RWPE2 (cell line): ENCODE data around the gene RPTOR.
A peak's percentile ranks its signal among the peaks of the same experiment; 100 is the strongest.

ENCODE experiments used
- ATAC-seq: fragments of 200-7000 bp; cut with Tn5 transposase; 3 replicates; pipeline ENCODE4 v1.9.1; 2021; ENCODE audit warnings: low read depth
- DNase-seq: peaks from one replicate; pipeline ENCODE4 v3.0.0-alpha.2; 2020; ENCODE audit warnings: low spot score
- H3K27ac ChIP-seq: fragments of 450-650 bp; 2 replicates; pipeline ENCODE4 v1.5.1; 2017; ENCODE audit warnings: mild to moderate bottlenecking; ENCODE audit not compliant: poor library complexity, severe bottlenecking
- H3K27me3 ChIP-seq: fragments of 250-450 bp; sonication (Bioruptor Pico); 2 replicates; pipeline ENCODE4 v1.5.1; 2021; ENCODE audit warnings: mild to moderate bottlenecking, moderate library complexity; ENCODE audit not compliant: insufficient read depth, poor library complexity, severe bottlenecking
- H3K36me3 ChIP-seq: fragments of 250-450 bp; sonication (Bioruptor Pico); 2 replicates; pipeline ENCODE4 v1.5.1; 2020; ENCODE audit warnings: low read depth, mild to moderate bottlenecking, moderate library complexity
- H3K4me1 ChIP-seq: fragments of 250-450 bp; sonication (Bioruptor Pico); 2 replicates; pipeline ENCODE4 v1.5.1; 2021; ENCODE audit warnings: mild to moderate bottlenecking, moderate library complexity; ENCODE audit not compliant: insufficient read depth, poor library complexity, severe bottlenecking
- H3K4me3 ChIP-seq: fragments of 250-450 bp; sonication (Bioruptor Pico); 2 replicates; pipeline ENCODE4 v1.5.1; 2021; ENCODE audit warnings: mild to moderate bottlenecking, moderate library complexity; ENCODE audit not compliant: severe bottlenecking
- H3K9me3 ChIP-seq: fragments of 250-450 bp; sonication (Bioruptor Pico); 2 replicates; pipeline ENCODE4 v1.5.1; 2021; ENCODE audit warnings: mild to moderate bottlenecking, moderate library complexity; ENCODE audit not compliant: severe bottlenecking
- CTCF ChIP-seq: fragments of 450-650 bp; IDR thresholded peaks from one replicate; pipeline ENCODE4 v1.5.1; 2017; ENCODE audit warnings: mild to moderate bottlenecking, moderate library complexity; ENCODE audit not compliant: poor library complexity, severe bottlenecking

Gene RPTOR

GRCh38 chr17:80929449-80929848, 384.8 kb downstream of the RPTOR start:
- Histone ChIP-seq H3K4me3 (no peak overlapping the region), H3K4me1 (no peaks in the 10 kb centered on the region), H3K9me3 (no peaks in the 10 kb centered on the region), H3K27ac (no peak overlapping the region), H3K27me3 (no peaks in the 10 kb centered on the region), H3K36me3 (peaks cover 30% of the 10 kb centered on the region)
- no peak for ATAC-seq
- peak; percentile 28 for DNase-seq
- no peak for TF ChIP-seq CTCF

GRCh38 chr17:80930335-80931279, 386.0 kb downstream of the RPTOR start:
- Histone ChIP-seq H3K27me3 (no peaks in the 10 kb centered on the region), H3K9me3 (no peaks in the 10 kb centered on the region), H3K27ac (no peak overlapping the region), H3K4me1 (no peaks in the 10 kb centered on the region), H3K36me3 (peaks cover 24% of the 10 kb centered on the region), H3K4me3 (no peak overlapping the region)
- DNase-seq (no peak), ATAC-seq (no peak)
- TF ChIP-seq CTCF: no peak

GRCh38 chr17:80931421-80932265, 387.0 kb downstream of the RPTOR start:
- Histone ChIP-seq H3K4me3 (no peak overlapping the region), H3K36me3 (peaks cover 16% of the 10 kb centered on the region), H3K9me3 (no peaks in the 10 kb centered on the region), H3K4me1 (no peaks in the 10 kb centered on the region), H3K27ac (no peak overlapping the region), H3K27me3 (no peaks in the 10 kb centered on the region)
- ATAC-seq (no peak), DNase-seq (no peak)
- no peak for TF ChIP-seq CTCF

- H3K36me3 ChIP-seq: peaks cover 23% of the 10 kb centered on the region
- H3K4me3 ChIP-seq: no peak overlapping the region
- no peak for ATAC-seq
- no peaks in the 10 kb centered on the region for H3K4me1 ChIP-seq
- H3K27me3 ChIP-seq: no peaks in the 10 kb centered on the region
- DNase-seq: no peak
- H3K9me3 ChIP-seq: no peaks in the 10 kb centered on the region
- no peak for TF ChIP-seq CTCF
- H3K27ac ChIP-seq: no peak overlapping the region
Measured at GRCh38 chr17:80935526-80935925, 390.9 kb downstream of the RPTOR start.
